Thyroid gland (tissue), 4 donors: Measurements from ENCODE around the gene CCNB1IP1.
A peak's percentile ranks its signal among the peaks of the same experiment; 100 is the strongest.

Experiments used
- POLR2A ChIP-seq, 2 donors: fragments of 450-650 bp; IDR thresholded peaks; one replicate each; pipeline ENCODE4 v1.6.1; 2017; ENCODE audit warnings: antibody characterized with exemption in 2 of 2, mild to moderate bottlenecking in 2 of 2, moderate library complexity in 1 of 2
- TF ChIP-seq, protein P1 (sequence below), 6 experiments: fragments of 200-600 bp in 3 of 6; fragments of 450-650 bp in 3 of 6; sonication (generic) in 3 of 6; IDR thresholded peaks; one replicate each; pipeline ENCODE4 v1.5.1; 2016 to 2019; ENCODE audit warnings: antibody characterized with exemption in 6 of 6, mild to moderate bottlenecking in 2 of 6, inconsistent platforms in 1 of 6, moderate library complexity in 1 of 6

- TF ChIP-seq, protein P1, sequence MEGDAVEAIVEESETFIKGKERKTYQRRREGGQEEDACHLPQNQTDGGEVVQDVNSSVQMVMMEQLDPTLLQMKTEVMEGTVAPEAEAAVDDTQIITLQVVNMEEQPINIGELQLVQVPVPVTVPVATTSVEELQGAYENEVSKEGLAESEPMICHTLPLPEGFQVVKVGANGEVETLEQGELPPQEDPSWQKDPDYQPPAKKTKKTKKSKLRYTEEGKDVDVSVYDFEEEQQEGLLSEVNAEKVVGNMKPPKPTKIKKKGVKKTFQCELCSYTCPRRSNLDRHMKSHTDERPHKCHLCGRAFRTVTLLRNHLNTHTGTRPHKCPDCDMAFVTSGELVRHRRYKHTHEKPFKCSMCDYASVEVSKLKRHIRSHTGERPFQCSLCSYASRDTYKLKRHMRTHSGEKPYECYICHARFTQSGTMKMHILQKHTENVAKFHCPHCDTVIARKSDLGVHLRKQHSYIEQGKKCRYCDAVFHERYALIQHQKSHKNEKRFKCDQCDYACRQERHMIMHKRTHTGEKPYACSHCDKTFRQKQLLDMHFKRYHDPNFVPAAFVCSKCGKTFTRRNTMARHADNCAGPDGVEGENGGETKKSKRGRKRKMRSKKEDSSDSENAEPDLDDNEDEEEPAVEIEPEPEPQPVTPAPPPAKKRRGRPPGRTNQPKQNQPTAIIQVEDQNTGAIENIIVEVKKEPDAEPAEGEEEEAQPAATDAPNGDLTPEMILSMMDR (IDR thresholded peaks at IDR 0.05), result no peak
- TF ChIP-seq POLR2A (IDR thresholded peaks at IDR 0.05), result peak in 1 of 2 donors; percentile 13
Observed at GRCh38 chr14:20341646-20342045, 8.6 kb upstream of the CCNB1IP1 start.
